Activated naive CD8-positive, alpha-beta T cell treated with anti-CD3 and anti-CD28 coated beads, Interleukin-2, amount 10 ng/mL, durations not matched to agents 7 days and 5 days (primary cell): ENCODE data around the gene LSS. TPM values are rescaled to one million over a fixed set of nuclear protein-coding genes. Genes with fewer than 3 reads are reported as not detected.
A peak's percentile ranks its signal among the peaks of the same experiment; 100 is the strongest.

ENCODE experiments used
- ATAC-seq: fragments of 150-1000 bp; cut with Tn5 transposase; one replicate; pipeline ENCODE4 v1.10.0; 2021; ENCODE audit warnings: low read depth, moderate library complexity
- POLR2A ChIA-PET: fragments of 350-600 bp; sonication (Branson Sonifier 250); formaldehyde crosslinking; loops from one replicate; lab custom pipeline; 2021; ENCODE audit warnings: antibody characterized with exemption; lab: Charles Lee
- DNase-seq: peaks from one replicate; pipeline ENCODE4 v3.0.0; 2021
- H3K27ac Mint-ChIP-seq: one replicate; pipeline ENCODE4 v1.8.0; 2022; ENCODE audit warnings: mild to moderate bottlenecking, mixed read lengths
- H3K27me3 Mint-ChIP-seq: one replicate; pipeline ENCODE4 v1.8.0; 2022; ENCODE audit warnings: mild to moderate bottlenecking, moderate library complexity, mixed read lengths
- H3K36me3 Mint-ChIP-seq: one replicate; pipeline ENCODE4 v1.8.0; 2021; ENCODE audit warnings: mild to moderate bottlenecking, mixed read lengths
- H3K4me1 Mint-ChIP-seq: one replicate; pipeline ENCODE4 v1.8.0; 2021; ENCODE audit warnings: mixed read lengths
- H3K4me3 Mint-ChIP-seq: one replicate; pipeline ENCODE4 v1.8.0; 2022; ENCODE audit warnings: mild to moderate bottlenecking, moderate library complexity, mixed read lengths
- H3K9me3 Mint-ChIP-seq: one replicate; pipeline ENCODE4 v1.8.0; 2021; ENCODE audit warnings: mixed read lengths
- total RNA-seq, 2 experiments: library from RNA; stranded (reverse); gene quantifications; one replicate each; pipeline ENCODE4 v1.2.3, GENCODE V29; 2021

LSS gene
- 10 to 100 TPM; 57.6 to 66.7 TPM for total RNA-seq

GRCh38 chr21:46228345-46229051 is at the start of gene LSS:
Gene LSS (minus strand): TSS chr21:46228774. CDS start chr21:46228745, 29 bp downstream.
- peak within 1 kb of the TSS; percentile 99 for H3K4me3 Mint-ChIP-seq
- H3K4me1 Mint-ChIP-seq, result peaks cover 42% of the 10 kb centered on the region
- peak; percentile 98 for ATAC-seq
- H3K36me3 Mint-ChIP-seq, result peaks cover 33% of the 10 kb centered on the region
- DNase-seq, result peak; percentile 99
- no peaks in the 10 kb centered on the region for H3K27me3 Mint-ChIP-seq
- POLR2A ChIA-PET, result interaction anchor here (0.6 to 1.3 kb wide), 4 partner anchors 12 to 94 kb away, joined by 3 to 5 read pairs (median 4); no protein-coding TSS in a partner anchor
- peak within 1 kb of the TSS; percentile 100 for H3K27ac Mint-ChIP-seq
- no peaks in the 10 kb centered on the region for H3K9me3 Mint-ChIP-seq

- ATAC-seq, result no peak
- Mint-ChIP-seq H3K27me3 (no peaks in the 10 kb centered on the region), H3K9me3 (no peaks in the 10 kb centered on the region), H3K4me3 (no peak overlapping the region), H3K27ac (no peak overlapping the region), H3K4me1 (peaks cover 2% of the 10 kb centered on the region), H3K36me3 (peaks cover 30% of the 10 kb centered on the region)
- no peak for DNase-seq
- POLR2A ChIA-PET, result no interaction called here
These were observed 46.3 kb upstream of the LSS start for GRCh38 chr21:46274797-46275390.

DNA sequence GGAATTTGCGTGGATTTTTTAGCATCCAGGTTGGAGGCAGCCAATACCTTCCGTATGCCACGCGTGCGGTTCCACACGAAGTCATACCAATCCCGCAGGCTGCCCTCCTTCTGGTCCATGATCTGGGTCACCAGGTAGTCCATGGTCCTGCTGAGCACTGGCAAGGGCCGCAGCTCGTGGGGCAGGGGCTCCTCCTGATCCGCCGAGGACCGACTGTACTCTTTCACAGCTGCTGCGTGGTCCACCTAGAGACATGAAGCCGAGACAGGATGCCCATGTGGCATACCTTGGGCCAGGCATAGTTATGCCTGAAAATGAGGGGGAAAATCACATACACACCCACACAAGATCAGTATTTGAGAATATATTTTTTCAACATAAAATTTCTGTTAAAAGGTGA is 44.8 kb upstream of the LSS start:
- H3K9me3 Mint-ChIP-seq, result no peaks in the 10 kb centered on the region
- H3K36me3 Mint-ChIP-seq, result peaks cover 26% of the 10 kb centered on the region
- H3K27me3 Mint-ChIP-seq, result no peaks in the 10 kb centered on the region
- POLR2A ChIA-PET, result no interaction called here
- H3K4me1 Mint-ChIP-seq, result peaks cover 2% of the 10 kb centered on the region
- H3K4me3 Mint-ChIP-seq, result no peak overlapping the region
- H3K27ac Mint-ChIP-seq, result no peak overlapping the region
- ATAC-seq (no peak), DNase-seq (no peak)

- POLR2A ChIA-PET, result no interaction called here
- no peaks in the 10 kb centered on the region for H3K27me3 Mint-ChIP-seq
- no peaks in the 10 kb centered on the region for H3K9me3 Mint-ChIP-seq
- peaks cover 28% of the 10 kb centered on the region for H3K36me3 Mint-ChIP-seq
- no peak overlapping the region for H3K4me3 Mint-ChIP-seq
- H3K4me1 Mint-ChIP-seq, result peaks cover 2% of the 10 kb centered on the region
- H3K27ac Mint-ChIP-seq, result no peak overlapping the region
- ATAC-seq (no peak), DNase-seq (no peak)
These were observed 40.9 kb upstream of the LSS start for GRCh38 chr21:46269466-46269865.

DNA sequence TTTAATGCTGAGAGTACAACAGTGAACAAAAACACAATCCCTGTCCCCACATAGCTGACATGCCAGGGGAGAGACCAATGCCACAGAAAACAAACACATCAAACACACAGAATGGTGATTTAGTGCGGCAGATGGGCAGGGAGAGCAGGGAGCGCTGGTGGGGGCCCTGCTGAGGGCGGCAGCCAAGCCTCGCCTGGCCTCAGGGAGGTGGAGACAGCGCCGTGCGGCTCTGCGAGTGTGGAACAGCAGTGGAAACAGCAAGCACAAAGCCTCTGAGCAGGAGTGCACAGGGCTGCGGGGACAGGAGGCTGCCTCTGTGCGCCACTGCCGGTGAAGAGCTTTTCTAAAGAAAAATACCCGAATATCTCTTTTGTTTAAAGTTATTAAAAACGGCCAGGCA is 39.8 kb upstream of the LSS start:
- no peak overlapping the region for H3K27ac Mint-ChIP-seq
- ATAC-seq (no peak), DNase-seq (no peak)
- POLR2A ChIA-PET, result interaction anchor here (0.6 to 1.1 kb wide), 2 partner anchors 23 to 167 kb away, joined by 3 read pairs; no protein-coding TSS in a partner anchor
- H3K36me3 Mint-ChIP-seq, result peaks cover 23% of the 10 kb centered on the region
- no peaks in the 10 kb centered on the region for H3K27me3 Mint-ChIP-seq
- no peaks in the 10 kb centered on the region for H3K9me3 Mint-ChIP-seq
- H3K4me3 Mint-ChIP-seq, result no peak overlapping the region
- peaks cover 2% of the 10 kb centered on the region for H3K4me1 Mint-ChIP-seq

DNA sequence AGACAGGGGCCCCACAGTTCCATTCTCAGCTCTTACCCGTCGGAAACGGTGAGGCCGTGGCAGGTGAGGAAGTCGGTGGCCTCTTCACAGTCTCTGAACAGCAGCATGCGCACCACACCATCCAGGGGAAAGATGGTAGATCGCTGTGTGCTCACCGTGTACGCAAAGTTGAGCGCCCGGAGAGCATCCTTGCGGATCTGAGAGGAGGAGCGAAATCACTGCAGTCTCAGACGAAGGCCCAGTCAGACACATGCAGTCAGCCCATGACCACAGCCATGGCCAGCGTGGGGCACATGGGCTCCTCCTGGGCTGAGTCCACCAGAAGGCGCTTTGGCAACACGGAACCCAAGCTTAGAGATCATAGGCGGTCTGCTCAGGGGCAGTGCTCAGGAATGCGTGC is 38.4 kb upstream of the LSS start:
- Mint-ChIP-seq H3K4me3 (no peak overlapping the region), H3K36me3 (peaks cover 15% of the 10 kb centered on the region), H3K27ac (no peak overlapping the region), H3K4me1 (no peaks in the 10 kb centered on the region), H3K9me3 (no peaks in the 10 kb centered on the region), H3K27me3 (no peaks in the 10 kb centered on the region)
- DNase-seq (no peak), ATAC-seq (no peak)
- POLR2A ChIA-PET, result no interaction called here

GRCh38 chr21:46265736-46266525 is 37.4 kb upstream of the LSS start:
- no peak overlapping the region for H3K27ac Mint-ChIP-seq
- H3K27me3 Mint-ChIP-seq, result no peaks in the 10 kb centered on the region
- POLR2A ChIA-PET, result interaction anchor here (0.6 to 0.7 kb wide), 2 partner anchors 19 to 368 kb away, joined by 3 to 4 read pairs; no protein-coding TSS in a partner anchor
- no peak for DNase-seq
- no peaks in the 10 kb centered on the region for H3K9me3 Mint-ChIP-seq
- no peak overlapping the region for H3K4me3 Mint-ChIP-seq
- peak; percentile 25 for ATAC-seq
- peaks cover 13% of the 10 kb centered on the region for H3K36me3 Mint-ChIP-seq
- H3K4me1 Mint-ChIP-seq, result no peaks in the 10 kb centered on the region

GRCh38 chr21:46264690-46265144 is 36.1 kb upstream of the LSS start:
- ATAC-seq, result no peak
- no peaks in the 10 kb centered on the region for H3K9me3 Mint-ChIP-seq
- H3K36me3 Mint-ChIP-seq, result peaks cover 14% of the 10 kb centered on the region
- POLR2A ChIA-PET, result no interaction called here
- H3K27ac Mint-ChIP-seq, result no peak overlapping the region
- no peak overlapping the region for H3K4me3 Mint-ChIP-seq
- no peak for DNase-seq
- H3K4me1 Mint-ChIP-seq, result no peaks in the 10 kb centered on the region
- H3K27me3 Mint-ChIP-seq, result no peaks in the 10 kb centered on the region

- POLR2A ChIA-PET, result no interaction called here
- no peaks in the 10 kb centered on the region for H3K9me3 Mint-ChIP-seq
- no peaks in the 10 kb centered on the region for H3K4me1 Mint-ChIP-seq
- peaks cover 14% of the 10 kb centered on the region for H3K36me3 Mint-ChIP-seq
- H3K4me3 Mint-ChIP-seq, result no peak overlapping the region
- no peaks in the 10 kb centered on the region for H3K27me3 Mint-ChIP-seq
- ATAC-seq (no peak), DNase-seq (no peak)
- no peak overlapping the region for H3K27ac Mint-ChIP-seq
These were observed 35.6 kb upstream of the LSS start for GRCh38 chr21:46264046-46264689.

GRCh38 chr21:46256501-46256994 is 28.0 kb upstream of the LSS start:
- peaks cover 41% of the 10 kb centered on the region for H3K36me3 Mint-ChIP-seq
- no peaks in the 10 kb centered on the region for H3K9me3 Mint-ChIP-seq
- no peak for ATAC-seq
- no peak overlapping the region for H3K4me3 Mint-ChIP-seq
- POLR2A ChIA-PET, result no interaction called here
- no peak for DNase-seq
- peaks cover 20% of the 10 kb centered on the region for H3K4me1 Mint-ChIP-seq
- H3K27me3 Mint-ChIP-seq, result no peaks in the 10 kb centered on the region
- no peak overlapping the region for H3K27ac Mint-ChIP-seq

DNA sequence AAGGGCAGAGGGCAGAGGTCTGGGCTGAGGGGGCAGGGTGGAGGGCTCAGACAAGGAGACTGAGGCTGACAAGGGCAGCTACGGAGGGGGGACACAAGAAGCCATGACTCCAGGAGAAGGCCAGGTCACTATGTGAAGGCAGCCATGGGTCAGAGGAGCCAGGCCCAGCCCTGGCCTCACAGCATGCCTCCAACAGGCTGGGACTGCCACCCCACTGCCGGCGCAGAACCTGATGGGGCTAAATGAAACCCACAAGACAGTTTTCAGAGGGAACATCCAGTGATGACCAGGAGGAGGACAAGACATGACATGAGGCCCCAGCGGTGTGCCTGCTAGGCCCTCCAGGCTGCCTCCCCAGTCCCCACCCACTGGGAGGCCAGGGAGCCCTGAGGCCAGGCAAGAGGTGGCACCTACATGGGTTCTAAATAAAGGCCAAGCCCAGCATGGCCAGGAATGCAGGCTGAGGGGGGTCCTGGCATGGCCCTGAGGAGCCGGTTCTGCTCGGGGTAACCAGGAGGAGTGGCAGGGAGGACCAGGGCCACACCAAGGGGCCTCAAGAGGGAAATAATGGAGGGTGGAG is 27.3 kb upstream of the LSS start:
- no peak overlapping the region for H3K4me3 Mint-ChIP-seq
- POLR2A ChIA-PET, result no interaction called here
- H3K27ac Mint-ChIP-seq, result peak overlapping the region; percentile 85
- peaks cover 23% of the 10 kb centered on the region for H3K4me1 Mint-ChIP-seq
- H3K27me3 Mint-ChIP-seq, result no peaks in the 10 kb centered on the region
- no peak for ATAC-seq
- no peak for DNase-seq
- H3K9me3 Mint-ChIP-seq, result no peaks in the 10 kb centered on the region
- H3K36me3 Mint-ChIP-seq, result peaks cover 44% of the 10 kb centered on the region

DNA sequence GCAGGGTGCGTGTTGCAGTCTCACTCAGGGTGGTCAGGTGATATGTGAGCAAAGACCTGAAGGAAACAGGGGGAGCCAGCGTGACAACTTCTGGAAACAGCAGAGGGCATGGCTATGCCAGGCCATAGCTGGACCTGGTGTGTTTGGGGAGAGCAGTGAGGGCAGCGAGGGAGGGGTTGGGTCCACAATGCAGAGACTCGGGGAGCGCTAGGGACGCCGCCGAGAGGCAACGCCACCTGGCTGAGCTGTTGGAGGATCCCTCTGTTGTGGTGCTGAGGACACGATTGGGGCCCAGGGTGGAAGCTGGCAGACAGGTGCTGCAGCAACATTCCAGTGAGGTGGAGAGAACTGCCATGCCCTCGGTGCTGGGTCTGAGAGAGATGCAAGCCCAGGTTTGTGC is 26.6 kb upstream of the LSS start:
- POLR2A ChIA-PET, result no interaction called here
- Mint-ChIP-seq H3K27ac (peak overlapping the region; percentile 85), H3K4me1 (peaks cover 30% of the 10 kb centered on the region), H3K36me3 (peaks cover 51% of the 10 kb centered on the region), H3K27me3 (no peaks in the 10 kb centered on the region), H3K4me3 (no peak overlapping the region), H3K9me3 (no peaks in the 10 kb centered on the region)
- no peak for ATAC-seq
- no peak for DNase-seq
